IPS-20b (cell line): Measurements from ENCODE around the gene STAG2.
"Not testable (repeated sequence)": the region's sequence is repeated elsewhere in the genome, so short reads cannot be mapped to it uniquely, and the experiment has no call there.

Experiments
- H3K27ac ChIP-seq: one replicate; pipeline ENCODE4 v1.5.1; 2013; ENCODE audit warnings: low read length
- H3K27me3 ChIP-seq: 2 replicates; pipeline ENCODE4 v1.6.1; 2013; ENCODE audit warnings: mild to moderate bottlenecking, low read length, inconsistent platforms; ENCODE audit not compliant: insufficient read depth
- H3K36me3 ChIP-seq: 2 replicates; pipeline ENCODE4 v1.6.1; 2013; ENCODE audit warnings: low read depth, mild to moderate bottlenecking, inconsistent platforms, low read length, moderate library complexity; ENCODE audit not compliant: insufficient read depth
- H3K4me1 ChIP-seq: 2 replicates; pipeline ENCODE4 v1.6.1; 2013; ENCODE audit warnings: mild to moderate bottlenecking, control low read depth, inconsistent platforms, low read length, moderate library complexity; ENCODE audit not compliant: insufficient read depth
- H3K4me3 ChIP-seq: 2 replicates; pipeline ENCODE4 v1.5.1; 2013; ENCODE audit warnings: mild to moderate bottlenecking, low read length, inconsistent platforms
- H3K9ac ChIP-seq: 2 replicates; pipeline ENCODE4 v1.6.1; 2013; ENCODE audit warnings: low read depth, mild to moderate bottlenecking, inconsistent platforms, low read length, moderate library complexity
- H3K9me3 ChIP-seq: 2 replicates; pipeline ENCODE4 v1.6.1; 2013; ENCODE audit warnings: mild to moderate bottlenecking, low read depth, low read length, inconsistent platforms; ENCODE audit not compliant: insufficient read depth

Gene STAG2

DNA sequence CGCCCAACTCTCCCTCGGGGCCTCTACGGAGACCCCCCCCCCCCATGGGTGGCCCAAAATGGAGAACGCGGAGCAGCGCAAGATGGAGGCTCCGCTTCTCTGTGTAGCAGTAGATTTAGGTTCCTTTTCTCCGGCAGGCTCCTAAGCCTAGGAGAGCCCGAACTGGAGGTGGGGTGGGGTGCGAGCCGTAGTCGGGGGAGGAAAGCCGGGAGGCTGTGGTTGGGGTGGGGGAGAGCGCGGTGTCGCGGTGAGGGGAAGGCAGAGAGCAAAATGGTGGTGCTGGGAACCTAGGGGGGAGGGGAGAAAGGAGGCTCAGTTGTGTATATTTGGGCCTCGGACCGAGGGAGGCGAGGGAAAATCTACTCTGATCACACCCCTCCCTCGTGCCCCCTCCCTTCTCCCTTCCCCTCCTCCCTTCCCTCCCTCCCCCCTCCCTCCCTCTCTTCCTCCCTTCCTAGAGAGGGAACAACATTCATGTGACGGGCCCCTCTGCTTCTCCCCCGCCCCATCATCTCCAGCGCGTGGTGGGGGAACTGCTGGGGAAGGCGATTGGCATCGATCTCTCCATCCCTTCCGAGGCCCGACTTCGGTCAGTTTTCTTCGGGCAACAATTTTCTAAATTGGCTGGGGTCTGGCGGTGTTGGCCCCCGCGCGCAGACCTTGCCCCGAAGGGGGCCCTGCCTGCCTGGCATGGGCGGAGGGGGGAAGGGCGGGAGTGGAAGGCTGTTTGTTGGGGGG is at the start of gene STAG2:
TSS of gene STAG2 (plus strand) at position 439 of the 738 bp plus-strand sequence. CDS start 60,922 bp downstream, outside the sequence.
- peak within 1 kb of the TSS; percentile 100 for H3K9ac ChIP-seq
- H3K27ac ChIP-seq = peak within 1 kb of the TSS; percentile 99
- peak within 1 kb of the TSS; percentile 96 for H3K4me3 ChIP-seq
- no peaks in the 10 kb centered on the region for H3K27me3 ChIP-seq
- no peaks in the 10 kb centered on the region for H3K36me3 ChIP-seq
- H3K9me3 ChIP-seq = no peaks in the 10 kb centered on the region
- no peaks in the 10 kb centered on the region; the same call in 1 of the 2 replicates for H3K4me1 ChIP-seq

DNA sequence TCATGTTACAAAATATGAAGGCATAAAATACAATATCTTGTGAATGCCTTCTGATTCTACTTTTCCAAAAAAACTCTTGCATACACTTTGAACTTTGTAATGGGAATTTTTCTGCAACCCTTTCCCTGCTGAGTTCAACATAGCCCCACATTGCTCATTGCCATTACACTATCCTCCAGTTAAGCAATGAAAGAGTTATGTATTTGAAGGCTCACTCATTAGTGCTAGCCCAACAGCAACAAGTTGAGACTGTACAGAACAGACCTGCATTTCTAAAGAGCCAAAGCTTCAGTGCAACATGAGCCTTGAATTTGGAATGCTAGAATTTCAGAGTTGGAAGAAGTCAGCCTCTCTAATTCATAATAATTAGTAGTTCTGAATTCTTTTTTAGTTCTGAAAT is 44.4 kb upstream of the STAG2 start:
- no peaks in the 10 kb centered on the region for H3K9me3 ChIP-seq
- H3K4me1 ChIP-seq = no peaks in the 10 kb centered on the region
- no peak overlapping the region for H3K4me3 ChIP-seq
- no peak overlapping the region for H3K27ac ChIP-seq
- H3K9ac ChIP-seq = no peak overlapping the region
- no peaks in the 10 kb centered on the region for H3K27me3 ChIP-seq
- H3K36me3 ChIP-seq = no peaks in the 10 kb centered on the region

DNA sequence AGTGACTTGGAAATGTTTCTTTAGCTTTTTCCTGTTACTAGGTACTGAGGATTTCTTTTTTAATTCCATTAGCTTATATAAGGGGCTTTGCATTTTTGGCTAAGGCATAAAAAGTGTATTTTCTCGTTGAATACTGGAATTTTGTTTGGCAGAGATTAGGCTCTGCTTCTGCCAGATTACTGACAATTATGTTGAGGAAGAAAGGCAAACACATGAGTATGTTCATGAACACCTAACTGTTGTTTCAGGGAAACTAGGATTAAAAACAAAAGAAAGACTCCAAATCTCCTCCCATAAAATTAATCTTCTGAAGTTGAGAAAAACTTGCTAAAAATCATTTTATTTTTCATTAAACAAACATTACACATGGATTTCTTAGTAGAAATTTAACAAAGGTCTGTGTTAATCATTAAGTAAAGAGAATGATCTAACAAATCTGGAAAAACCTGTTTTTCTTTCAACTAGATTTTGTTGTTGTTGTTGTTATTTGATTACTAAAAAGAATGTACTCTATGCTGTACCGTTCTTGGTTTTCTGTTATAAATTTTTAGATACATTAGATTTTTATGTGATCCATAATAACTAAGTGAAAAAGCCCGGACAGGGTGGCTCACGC is 43.3 kb upstream of the STAG2 start:
- Histone ChIP-seq H3K36me3 (no peaks in the 10 kb centered on the region), H3K27ac (no peak overlapping the region), H3K9ac (no peak overlapping the region), H3K27me3 (no peaks in the 10 kb centered on the region), H3K4me3 (no peak overlapping the region), H3K4me1 (no peaks in the 10 kb centered on the region), H3K9me3 (no peaks in the 10 kb centered on the region)

DNA sequence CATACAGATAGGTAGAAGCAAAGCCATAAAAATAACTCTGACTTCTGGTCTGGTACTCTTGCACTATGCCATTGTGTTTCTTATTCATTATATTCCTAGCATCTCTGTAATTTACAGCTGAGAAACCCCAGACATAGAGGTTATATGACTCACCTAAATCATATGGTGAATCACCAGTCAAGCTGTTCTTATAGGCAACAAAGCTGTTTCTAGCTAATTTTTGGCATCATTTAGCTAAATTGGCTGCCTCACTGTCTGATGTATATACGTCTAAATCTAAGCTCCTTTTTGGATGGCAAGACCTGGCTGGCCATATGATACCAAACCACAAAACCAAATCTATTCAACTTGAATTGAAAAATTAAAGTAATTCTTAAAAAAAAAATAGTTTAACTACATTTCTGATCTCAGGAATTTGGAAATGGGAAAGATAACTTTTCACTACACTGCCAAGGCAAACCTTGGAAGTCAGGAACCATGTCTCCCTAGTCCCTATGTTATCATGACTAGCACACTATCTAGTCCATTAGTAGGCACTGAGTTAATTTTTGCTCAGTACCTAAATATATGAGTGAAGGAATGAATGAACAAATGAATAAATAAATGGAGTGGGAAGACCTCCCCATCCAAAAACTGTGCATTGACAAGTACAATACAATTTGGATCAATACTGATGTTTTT is 41.3 kb upstream of the STAG2 start:
- Histone ChIP-seq H3K27ac (no peak overlapping the region), H3K9me3 (no peaks in the 10 kb centered on the region)

DNA sequence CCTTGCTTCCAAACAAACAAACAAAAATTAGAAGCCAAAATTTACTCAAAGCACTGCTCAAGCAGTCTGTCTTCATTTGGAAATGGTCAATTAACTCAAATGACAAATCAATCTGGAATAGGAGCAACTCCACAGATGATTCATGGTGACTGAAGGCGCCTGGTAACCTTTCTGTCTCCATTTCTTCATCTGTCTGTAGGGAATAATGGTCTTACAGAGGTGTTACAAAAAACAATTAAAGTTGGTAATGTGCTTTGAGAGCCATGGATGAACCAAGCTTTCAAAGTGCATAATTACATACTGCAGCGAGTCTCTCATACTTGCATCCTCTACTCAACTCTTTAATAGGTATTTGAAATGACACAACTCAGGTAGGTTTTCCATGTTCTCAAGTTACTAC is 38.3 kb upstream of the STAG2 start:
- Histone ChIP-seq H3K27ac (no peak overlapping the region), H3K4me3 (no peak overlapping the region), H3K36me3 (no peaks in the 10 kb centered on the region), H3K27me3 (no peaks in the 10 kb centered on the region), H3K9me3 (no peaks in the 10 kb centered on the region), H3K9ac (no peak overlapping the region), H3K4me1 (no peaks in the 10 kb centered on the region)

More for the DNA sequence above, 41.3 kb upstream of the STAG2 start:
- H3K9ac ChIP-seq = no peak overlapping the region
- no peaks in the 10 kb centered on the region for H3K27me3 ChIP-seq
- no peaks in the 10 kb centered on the region for H3K36me3 ChIP-seq
- H3K4me1 ChIP-seq = no peaks in the 10 kb centered on the region
- no peak overlapping the region for H3K4me3 ChIP-seq

DNA sequence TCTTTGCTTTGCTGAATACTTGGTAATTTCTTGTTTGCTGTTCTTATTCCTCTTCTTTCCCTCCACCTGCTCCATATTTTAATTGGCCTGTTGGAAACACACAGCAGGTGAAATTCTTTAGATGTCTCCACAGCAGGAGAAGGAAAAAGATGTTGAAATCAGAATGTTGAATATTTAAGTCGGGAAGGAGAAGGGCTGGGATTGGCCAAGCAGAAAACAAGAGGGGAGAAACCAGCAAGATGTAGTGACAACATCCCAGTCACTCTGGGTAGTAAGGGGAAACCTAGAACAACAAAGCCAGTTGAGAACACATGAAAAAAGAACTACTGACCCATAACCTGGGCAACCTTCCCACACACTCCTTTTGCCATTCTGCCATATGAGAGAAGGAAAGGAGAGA is 37.3 kb upstream of the STAG2 start:
- Histone ChIP-seq H3K4me1 (no peaks in the 10 kb centered on the region), H3K27me3 (no peaks in the 10 kb centered on the region), H3K9me3 (no peaks in the 10 kb centered on the region), H3K9ac (no peak overlapping the region), H3K36me3 (no peaks in the 10 kb centered on the region), H3K27ac (no peak overlapping the region), H3K4me3 (no peak overlapping the region)

DNA sequence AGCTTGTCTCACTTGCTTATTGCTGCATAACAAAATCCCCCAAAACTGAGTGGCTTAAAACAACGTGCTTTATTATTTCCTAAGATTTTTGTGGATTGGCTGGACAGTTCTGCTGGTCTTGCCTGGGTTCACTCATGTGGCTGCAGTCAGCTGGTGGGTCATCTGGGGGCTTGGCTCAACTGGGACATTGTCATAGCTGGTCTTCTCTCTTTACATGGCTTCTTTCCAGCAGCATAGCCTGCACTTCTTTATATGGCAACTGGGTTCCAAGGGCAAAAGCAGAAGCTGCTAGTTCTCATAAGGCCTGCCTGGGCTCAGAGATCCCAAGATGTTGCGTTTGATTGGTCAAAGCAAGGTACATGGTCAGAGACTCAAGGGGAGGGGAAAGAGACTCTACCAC is 33.7 kb upstream of the STAG2 start:
- no peaks in the 10 kb centered on the region for H3K36me3 ChIP-seq
- H3K4me3 ChIP-seq = no peak overlapping the region
- no peak overlapping the region for H3K27ac ChIP-seq
- H3K9me3 ChIP-seq = no peaks in the 10 kb centered on the region; the same call in 1 of the 2 replicates
- no peak overlapping the region for H3K9ac ChIP-seq
- H3K4me1 ChIP-seq = no peaks in the 10 kb centered on the region
- no peaks in the 10 kb centered on the region for H3K27me3 ChIP-seq

DNA sequence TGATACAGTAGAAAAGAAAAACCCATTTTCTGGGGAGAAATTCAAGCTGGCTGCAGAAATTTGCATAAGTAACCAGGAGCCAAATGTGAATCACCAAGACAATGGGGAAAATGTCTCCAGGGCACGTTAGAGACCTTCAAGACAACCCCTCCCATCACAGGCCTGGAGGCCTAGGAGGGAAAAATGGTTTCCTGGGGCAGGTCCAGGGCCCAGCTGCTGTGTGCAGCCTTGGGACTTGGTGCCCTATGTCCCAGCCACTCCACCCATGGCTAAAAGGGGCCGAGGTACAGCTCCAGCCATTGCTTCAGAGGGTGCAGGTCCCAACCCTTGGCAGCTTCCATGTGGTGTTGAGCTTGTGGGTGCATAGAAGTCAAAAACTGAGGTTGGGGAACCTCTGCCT is 29.5 kb upstream of the STAG2 start:
- H3K36me3 ChIP-seq, H3K9ac ChIP-seq, H3K27ac ChIP-seq, H3K4me3 ChIP-seq, H3K27me3 ChIP-seq, H3K4me1 ChIP-seq, H3K9me3 ChIP-seq: not testable (repeated sequence)

DNA sequence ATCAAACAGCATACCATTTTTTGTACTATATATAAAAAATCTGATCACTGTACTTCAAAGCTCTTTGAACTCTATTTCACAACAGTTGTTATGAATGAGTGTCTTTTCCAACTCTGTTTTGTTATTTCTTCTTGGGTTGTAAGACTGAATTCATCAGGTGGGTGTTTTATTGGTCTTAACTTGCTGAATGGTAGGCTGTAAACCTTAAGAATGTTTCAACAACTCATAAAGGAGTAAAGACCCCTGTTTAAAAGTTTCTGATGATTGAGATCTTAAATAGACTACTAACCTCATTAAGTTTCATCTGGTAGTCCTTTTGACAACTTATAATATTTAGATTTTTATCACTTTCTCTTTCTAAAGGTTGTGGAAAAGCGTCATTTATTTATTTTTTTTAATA is 18.4 kb upstream of the STAG2 start:
- Histone ChIP-seq H3K9ac (no peak overlapping the region), H3K36me3 (no peaks in the 10 kb centered on the region), H3K27me3 (no peaks in the 10 kb centered on the region), H3K4me1 (no peaks in the 10 kb centered on the region), H3K4me3 (no peak overlapping the region), H3K9me3 (no peaks in the 10 kb centered on the region), H3K27ac (no peak overlapping the region)

DNA sequence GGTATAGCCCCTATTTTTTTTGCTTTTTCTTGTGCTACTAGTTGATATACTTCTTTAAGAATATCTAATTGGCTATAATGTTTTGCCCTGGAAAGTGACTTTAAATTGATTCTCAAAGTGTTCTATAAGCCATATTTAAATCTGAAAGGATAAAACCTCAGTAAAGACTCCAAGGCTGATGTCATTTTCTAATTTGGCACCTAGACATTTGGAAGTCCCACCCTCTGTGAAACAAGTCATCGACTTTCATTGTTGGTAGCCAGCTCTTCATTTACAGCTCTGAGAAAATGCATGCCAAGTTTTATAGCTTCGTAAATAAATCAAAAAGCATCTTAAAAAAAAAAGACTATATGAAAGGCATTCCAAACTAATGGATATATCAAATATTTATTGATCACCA is 18.0 kb upstream of the STAG2 start:
- Histone ChIP-seq H3K36me3 (no peaks in the 10 kb centered on the region), H3K27me3 (no peaks in the 10 kb centered on the region), H3K9me3 (no peaks in the 10 kb centered on the region), H3K4me1 (no peaks in the 10 kb centered on the region), H3K27ac (no peak overlapping the region), H3K4me3 (no peak overlapping the region), H3K9ac (no peak overlapping the region)

DNA sequence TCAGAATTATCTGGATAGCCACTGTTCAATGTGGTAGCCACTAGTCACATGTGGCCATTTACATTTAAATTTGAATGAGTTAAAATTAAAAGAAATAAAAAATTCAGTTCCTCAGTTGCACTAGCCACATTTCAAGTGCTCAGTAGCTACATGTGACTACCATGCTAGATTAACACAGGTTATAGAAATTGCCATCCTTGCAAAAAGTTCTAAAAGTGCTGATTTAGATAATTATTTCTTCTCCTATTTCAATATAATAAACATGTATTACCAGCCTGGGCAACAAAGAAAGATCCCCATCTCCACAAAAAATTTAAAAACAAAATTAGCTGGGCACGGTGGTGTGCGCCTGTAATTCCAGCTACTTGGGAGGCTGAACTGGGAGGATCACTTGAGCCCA is 11.7 kb upstream of the STAG2 start:
- Histone ChIP-seq H3K4me1 (no peaks in the 10 kb centered on the region), H3K9ac (no peak overlapping the region), H3K36me3 (no peaks in the 10 kb centered on the region), H3K9me3 (no peaks in the 10 kb centered on the region), H3K27me3 (no peaks in the 10 kb centered on the region), H3K27ac (no peak overlapping the region), H3K4me3 (no peak overlapping the region)
